Pons (tissue), 1 donor: ENCODE data around the gene MAN2B1.
"Not testable (repeated sequence)": the region's sequence is repeated elsewhere in the genome, so short reads cannot be mapped to it uniquely, and the experiment has no call there.

ENCODE experiments used
- DNase-seq: peaks from one replicate; pipeline ENCODE4 v3.0.0-alpha.2; 2016; ENCODE audit warnings: low spot score

Gene MAN2B1

DNA sequence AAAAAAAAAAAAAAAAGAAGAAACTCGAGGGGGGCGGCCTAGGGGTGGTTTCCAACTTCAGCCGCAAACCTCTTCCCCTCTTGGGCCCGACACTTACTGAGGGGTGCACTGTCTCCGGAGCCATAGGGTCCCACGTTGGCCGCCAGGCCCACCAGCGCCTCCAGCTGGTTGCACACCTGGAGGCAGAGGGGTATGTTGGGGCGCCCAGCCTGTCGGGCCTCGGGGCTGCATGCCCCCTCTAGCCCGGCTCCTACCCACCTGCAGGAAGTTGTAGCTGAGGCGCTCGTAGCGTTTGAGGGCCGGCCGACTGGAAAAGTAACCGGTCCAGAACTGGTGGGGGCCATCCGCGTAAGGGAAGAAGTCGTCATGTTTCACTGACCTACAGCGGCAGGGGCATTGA lies 8.6 kb downstream of the MAN2B1 start:
- DNase-seq, result no peak

DNA sequence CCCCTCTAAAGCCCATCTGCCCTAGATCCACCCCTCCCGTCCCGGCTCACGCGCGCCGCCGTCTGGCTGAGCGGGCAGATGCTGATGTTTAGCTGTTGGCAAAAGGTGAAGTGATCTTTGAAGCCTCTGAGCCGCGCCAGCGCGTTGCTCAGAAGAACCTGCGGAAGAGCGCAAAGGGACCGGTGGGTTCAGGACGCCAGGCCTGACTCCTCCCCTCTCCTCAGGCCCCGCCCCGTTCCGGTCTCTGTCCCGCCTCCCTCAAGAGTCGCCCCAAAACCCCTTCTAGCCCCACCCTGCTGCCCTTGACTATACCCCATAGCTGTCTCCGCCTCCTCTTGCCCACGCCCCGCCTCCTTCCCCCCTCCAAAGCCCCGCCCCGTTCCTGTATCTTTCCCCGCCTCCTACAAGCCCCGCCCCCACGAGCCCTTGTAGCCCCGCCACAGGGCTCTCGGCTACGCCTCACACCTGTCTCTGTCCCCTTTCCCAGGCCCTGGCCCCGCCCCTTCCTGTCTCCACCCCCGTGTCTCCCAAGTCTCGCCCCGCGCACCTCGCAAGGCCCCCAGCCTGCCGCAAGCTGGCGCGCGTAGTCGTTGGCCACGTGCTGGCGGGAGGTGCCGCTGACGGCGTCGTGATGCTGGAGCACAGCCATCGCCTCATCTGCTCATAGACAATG lies 9.5 kb downstream of the MAN2B1 start:
- no peak for DNase-seq

- DNase-seq, result no peak
Observed at GRCh38 chr19:12655546-12655945, 11.0 kb downstream of the MAN2B1 start.

DNA sequence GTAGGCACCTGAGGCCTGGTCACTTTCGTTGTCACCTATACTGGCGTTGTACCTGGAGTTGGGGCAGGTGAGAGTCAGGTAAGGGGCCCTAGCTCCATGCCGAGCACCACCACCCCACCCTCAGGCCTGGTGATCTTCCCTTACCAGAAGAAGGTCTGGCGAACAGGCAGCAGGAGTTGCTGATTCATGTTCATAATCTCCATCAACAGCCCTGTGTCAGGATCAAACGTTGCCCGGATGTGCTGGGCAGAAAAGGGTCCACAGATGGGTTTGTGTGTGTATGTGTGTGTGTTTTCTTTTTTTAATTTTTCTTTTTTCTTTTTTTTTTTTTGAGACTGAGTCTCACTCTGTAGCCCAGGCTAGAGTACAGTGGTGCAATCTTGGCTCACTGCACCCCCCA lies 14.3 kb downstream of the MAN2B1 start:
- no peak for DNase-seq

- DNase-seq, result no peak
Observed at GRCh38 chr19:12649941-12650340, 16.6 kb downstream of the MAN2B1 start.

GRCh38 chr19:12648088-12648487 lies 18.5 kb downstream of the MAN2B1 start:
- DNase-seq, result no peak

DNA sequence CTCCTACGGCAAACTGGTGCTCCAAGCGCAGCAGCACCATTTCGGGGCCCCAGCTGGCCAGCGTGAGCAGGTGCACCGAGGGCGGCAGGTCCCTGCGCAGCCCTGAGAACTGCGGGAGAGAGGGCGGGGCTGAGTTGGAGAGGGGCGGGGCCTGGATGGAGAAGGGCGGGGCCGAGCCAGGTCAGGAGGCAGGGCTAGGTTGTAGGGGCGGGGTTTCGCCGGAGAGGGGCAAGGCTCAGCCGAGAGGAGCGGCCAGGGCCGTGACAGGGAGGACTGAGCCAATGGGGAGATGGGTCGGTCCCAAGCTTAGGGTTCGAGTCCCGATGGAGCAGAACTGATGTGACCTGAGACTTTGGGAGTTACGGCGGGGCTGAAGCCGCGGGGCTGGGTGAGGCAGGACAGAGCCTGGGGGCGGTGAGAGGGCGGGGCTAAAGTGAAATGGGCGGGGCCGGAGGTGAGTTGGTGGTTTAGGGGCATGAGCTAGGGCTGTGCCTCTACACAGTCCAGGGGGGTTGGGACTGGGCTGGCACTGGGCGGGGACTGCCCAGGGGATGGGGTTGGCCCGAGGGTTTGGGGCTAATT lies 19.0 kb downstream of the MAN2B1 start:
- no peak for DNase-seq

GRCh38 chr19:12647047-12647446 lies 19.5 kb downstream of the MAN2B1 start:
- DNase-seq, result no peak

DNA sequence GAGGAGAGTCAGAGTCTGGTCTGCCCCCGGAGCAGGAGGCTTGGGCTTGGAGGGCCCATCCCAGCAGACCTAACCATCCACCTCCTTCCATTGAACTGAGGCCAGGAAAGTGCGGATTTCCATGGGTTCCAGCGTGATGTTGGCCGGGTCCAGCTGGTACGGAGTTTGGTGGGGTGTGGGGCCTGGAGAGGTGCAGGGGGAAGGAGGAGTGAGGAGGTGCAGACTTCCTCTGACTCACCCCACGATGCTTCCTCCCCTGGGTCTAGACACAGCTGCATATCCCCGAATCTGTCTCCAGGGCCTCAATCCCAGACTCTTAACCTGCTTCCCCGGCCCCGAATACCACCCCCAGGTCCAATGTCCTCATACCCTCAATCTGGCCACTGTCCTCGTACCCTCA lies 20.0 kb downstream of the MAN2B1 start:
- DNase-seq, result no peak

- DNase-seq, result not testable (repeated sequence)
Observed at GRCh38 chr19:12643716-12644115, 22.8 kb downstream of the MAN2B1 start.

- no peak for DNase-seq
Observed at GRCh38 chr19:12642506-12642905, 24.0 kb downstream of the MAN2B1 start.

GRCh38 chr19:12641456-12641855 lies 25.1 kb downstream of the MAN2B1 start:
- DNase-seq, result no peak

- peak; percentile 66 for DNase-seq
Observed at GRCh38 chr19:12639901-12640613, 26.5 kb downstream of the MAN2B1 start.

- DNase-seq, result no peak
Observed at GRCh38 chr19:12638611-12639182, 27.8 kb downstream of the MAN2B1 start.

- DNase-seq, result no peak
Observed at GRCh38 chr19:12636631-12637030, 29.9 kb downstream of the MAN2B1 start.

DNA sequence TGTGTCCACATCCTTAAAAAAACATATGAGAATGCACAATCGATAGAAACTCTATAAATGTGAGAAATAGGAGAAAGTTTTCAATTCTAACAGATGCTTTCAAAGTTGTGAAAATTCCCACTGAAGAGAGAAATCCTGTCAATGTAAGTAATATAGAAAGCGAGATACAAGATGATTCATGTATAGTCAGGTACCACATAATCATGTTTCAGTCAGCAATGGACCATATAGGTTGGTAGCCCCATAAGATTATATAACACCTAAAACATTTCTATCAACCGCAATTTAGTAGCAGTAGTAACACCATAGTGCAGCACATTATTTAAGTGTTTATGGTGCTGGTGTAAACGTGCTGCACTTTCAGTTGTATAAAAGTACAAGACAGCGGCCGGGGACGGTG lies 37.3 kb downstream of the MAN2B1 start:
- DNase-seq, result no peak

GRCh38 chr19:12628040-12629022 lies 38.2 kb downstream of the MAN2B1 start:
- DNase-seq, result no peak

DNA sequence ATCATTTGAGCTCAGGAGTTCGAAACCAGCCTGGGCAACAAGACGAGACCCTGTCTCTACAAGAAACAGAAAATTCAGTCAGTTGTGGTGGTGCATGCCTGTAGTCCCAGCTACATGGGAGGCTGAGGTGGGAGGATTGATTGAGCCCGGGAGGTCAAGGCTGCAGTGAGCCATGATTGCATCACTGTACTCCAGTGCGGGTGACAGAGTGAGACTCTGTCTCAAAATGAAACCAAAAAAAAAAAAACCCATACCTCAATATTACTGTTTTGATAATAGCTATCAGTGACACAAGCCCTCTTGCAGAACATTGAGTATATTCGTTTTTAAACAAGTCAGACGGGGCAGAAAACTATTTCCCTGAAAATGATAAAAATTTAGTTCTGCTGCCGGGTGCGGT lies 39.6 kb downstream of the MAN2B1 start:
- no peak for DNase-seq

DNA sequence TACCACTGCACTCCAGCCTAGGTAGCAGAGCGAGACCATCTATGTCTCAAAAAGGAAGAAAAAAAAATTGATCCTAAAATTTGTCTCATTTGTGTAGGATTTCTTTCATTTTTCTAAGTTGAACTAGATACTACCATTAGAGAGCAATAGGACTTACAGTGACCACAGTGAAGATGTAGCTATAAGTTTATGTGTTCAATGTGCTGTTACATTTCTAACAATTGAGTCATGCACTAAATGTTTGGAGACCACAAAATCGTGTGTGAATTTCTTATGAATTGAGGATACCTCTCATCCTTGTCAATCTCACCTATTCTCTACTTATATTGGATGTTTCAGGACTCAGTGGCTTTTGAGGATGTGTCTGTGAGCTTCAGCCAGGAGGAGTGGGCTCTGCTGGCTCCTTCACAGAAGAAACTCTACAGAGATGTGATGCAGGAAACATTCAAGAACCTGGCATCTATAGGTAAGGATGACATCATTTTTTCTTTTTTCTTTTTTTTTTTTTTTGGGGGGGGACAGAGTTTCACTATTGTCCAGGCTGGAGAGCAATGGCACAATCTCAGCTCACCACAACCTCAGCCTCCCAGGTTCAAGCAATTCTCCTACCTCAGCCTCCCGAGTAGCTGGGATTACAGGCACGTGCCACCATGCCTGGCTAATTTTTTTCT lies 43.0 kb downstream of the MAN2B1 start:
- DNase-seq, result no peak

DNA sequence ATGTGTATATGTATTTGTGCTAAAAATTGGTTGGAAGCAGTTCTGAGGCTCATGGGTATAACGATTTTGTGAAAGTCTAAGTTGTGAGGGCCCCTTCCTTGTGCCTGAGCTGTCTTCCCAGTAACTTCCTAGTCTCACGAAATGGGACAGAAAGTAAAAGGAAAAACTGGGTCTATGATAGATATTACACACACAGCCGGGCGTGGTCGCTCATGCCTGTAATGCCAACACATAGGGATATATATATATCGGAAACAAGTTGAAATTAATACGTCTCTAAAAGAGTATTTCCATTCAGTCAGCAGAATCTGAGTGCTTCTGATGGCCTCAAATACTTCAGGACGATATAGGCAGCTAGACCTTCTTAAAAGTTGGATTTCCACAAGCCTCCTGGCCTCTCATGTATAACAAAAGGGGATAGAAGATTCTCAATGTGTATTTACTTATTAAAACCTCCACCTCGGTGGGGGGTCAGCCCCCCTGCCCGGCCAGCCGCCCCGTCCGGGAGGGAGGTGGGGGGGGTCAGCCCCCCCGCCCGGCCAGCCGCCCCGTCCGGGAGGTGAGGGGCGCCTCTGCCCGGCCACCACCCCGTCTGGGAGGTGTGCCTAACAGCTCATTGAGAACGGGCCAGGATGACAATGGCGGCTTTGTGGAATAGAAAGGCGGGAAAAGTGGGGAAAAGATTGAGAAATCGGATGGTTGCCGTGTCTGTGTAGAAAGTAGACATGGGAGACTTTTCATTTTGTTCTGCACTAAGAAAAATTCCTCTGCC lies 45.1 kb downstream of the MAN2B1 start:
- not testable (repeated sequence) for DNase-seq

DNA sequence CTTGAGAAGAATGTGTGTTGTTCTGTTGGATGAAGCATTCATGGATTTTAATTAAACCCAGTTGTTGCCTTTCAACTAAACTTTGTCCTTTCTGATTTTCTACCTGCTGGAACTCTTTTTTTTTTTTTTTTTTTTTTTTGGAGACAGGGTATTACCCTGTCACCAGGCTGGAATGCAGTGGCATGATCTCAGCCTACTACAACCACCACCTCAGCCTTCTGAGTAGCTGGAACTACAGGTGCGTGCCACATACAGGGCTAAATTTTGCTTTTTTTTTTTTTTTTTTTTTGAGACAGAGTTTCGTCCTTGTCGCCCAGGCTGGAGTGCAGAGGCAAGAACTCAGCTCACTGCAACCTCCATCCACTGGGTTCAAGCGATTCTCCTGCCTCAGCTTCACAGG lies 48.9 kb downstream of the MAN2B1 start:
- DNase-seq, result no peak
